Fibroblast of skin of back (primary cell): ENCODE data around the gene HIVEP1.
"Not testable (repeated sequence)": the region's sequence is repeated elsewhere in the genome, so short reads cannot be mapped to it uniquely, and the experiment has no call there.

ENCODE experiments used
- DNase-seq: peaks from one replicate; pipeline ENCODE4 v3.0.0-alpha.2; 2013

The HIVEP1 gene

GRCh38 chr6:12163149-12163548 lies 151.0 kb downstream of the HIVEP1 start:
- no peak for DNase-seq

DNA sequence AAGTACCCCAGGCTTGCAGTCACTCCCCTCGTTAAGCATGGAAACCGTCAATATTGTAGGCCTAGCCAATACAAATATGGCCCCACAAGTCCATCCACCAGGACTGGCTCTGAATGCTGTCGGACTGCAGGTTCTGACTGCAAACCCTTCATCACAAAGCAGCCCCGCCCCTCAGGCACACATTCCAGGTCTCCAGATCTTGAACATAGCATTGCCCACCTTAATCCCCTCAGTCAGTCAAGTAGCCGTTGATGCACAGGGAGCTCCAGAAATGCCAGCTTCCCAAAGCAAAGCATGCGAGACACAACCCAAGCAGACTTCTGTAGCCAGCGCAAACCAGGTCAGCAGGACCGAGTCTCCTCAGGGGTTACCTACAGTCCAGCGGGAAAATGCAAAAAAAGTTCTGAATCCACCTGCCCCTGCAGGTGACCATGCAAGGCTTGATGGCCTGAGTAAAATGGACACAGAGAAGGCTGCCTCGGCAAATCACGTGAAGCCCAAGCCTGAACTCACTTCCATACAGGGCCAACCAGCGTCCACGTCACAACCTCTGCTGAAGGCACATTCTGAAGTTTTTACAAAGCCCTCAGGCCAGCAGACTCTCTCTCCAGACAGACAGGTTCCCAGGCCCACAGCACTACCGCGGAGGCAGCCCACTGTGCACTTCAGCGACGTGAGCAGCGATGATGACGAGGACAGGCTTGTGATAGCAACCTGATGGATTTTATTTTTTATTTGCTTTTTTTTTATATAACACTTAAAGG lies 151.8 kb downstream of the HIVEP1 start:
- no peak for DNase-seq

- DNase-seq = no peak
Observed at GRCh38 chr6:12164508-12164770, 152.3 kb downstream of the HIVEP1 start.

DNA sequence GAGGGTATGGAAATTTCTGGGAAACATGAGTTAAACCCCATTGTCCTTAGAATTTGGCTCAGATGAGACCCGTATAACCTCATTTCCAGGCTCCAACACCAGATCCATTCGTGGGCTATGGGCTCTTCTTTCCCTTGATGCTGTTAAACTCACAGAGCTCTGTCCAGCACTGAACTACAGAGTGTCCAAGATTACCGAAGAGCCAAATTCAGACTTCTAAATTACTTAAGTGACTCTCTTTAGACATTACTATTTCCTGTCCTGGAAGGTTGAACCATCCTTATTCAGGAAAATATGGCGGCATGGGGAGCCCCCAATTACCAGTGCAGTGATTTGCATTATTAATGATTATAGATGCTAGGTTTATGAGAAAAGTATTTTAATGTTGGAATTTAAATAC lies 153.2 kb downstream of the HIVEP1 start:
- DNase-seq = no peak

DNA sequence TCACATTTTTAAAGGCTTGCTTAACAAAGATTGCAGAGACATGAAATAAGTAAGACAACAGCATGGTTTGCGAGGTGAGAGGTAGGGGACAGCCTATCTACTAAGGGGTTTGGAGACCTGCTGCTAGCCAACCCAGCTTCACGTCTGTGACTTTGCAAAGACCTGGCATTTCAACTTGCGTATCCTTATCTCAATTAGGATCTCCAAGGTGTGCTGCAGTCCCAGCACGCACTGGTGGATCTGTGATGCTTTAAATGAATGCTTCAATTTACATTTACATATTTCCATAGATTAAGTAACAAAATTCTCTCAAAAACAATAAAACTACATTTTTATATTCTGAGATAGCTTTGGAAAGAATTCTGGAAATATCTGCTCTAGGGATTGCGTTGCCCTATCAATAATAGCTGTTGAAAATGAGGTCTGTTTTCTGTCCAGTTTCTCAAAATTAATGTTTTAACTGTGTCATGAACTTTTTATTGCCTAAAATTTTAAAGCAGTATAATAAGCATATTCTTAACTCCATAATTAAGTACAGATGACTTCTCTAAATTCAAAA lies 153.7 kb downstream of the HIVEP1 start:
- no peak for DNase-seq

DNA sequence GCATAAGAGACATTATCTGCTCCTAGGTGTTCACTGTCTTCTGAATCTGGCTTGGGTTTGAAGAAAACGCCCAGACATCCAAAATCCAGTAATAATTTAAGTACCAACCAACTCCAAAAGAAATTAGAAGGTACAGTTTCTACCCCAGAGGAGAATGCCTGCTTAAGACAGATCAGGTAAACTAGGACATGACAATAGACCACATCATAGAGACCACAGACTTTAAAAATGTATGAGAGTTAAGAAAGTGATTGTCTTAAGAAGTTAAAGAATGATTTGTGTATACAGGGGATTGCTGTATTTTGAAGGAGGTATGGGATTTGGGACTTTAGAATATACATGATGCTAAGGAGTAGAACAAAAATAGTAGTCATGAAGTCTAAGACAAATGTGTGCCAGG lies 157.3 kb downstream of the HIVEP1 start:
- no peak for DNase-seq

DNA sequence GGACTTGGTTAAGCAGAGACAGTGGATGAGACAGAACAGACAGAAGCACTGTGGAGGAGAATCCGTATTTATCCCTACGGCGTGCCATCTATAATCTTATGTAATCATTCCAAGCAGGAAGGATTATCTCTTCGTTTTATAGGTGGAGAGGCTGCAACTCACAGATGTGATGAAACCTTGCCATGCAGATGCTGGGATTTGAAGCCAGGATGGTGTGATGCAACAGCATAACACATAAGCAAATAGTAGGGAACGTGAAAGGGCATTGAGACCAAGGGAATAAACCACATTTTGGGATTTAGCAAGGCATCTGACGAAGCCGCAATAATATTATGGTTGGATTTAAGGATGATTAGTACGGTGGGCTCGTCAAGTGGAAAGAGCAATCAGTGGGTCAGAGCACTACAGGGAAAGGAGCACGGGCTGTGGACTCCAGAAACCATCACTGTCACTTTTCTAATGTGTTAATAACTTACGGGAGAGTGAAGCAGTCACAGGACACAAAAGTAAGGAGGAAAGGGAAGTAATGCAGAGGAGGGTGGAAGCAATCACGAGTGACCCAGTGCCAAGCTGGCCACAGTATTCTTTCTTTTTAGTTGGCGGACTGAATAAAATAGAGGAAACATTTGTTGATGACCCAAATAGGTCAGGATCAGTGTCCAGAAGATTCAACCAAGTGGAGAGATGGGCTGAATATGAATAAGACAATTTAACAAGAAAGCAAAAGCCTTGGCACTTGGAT lies 158.4 kb downstream of the HIVEP1 start:
- no peak for DNase-seq

DNA sequence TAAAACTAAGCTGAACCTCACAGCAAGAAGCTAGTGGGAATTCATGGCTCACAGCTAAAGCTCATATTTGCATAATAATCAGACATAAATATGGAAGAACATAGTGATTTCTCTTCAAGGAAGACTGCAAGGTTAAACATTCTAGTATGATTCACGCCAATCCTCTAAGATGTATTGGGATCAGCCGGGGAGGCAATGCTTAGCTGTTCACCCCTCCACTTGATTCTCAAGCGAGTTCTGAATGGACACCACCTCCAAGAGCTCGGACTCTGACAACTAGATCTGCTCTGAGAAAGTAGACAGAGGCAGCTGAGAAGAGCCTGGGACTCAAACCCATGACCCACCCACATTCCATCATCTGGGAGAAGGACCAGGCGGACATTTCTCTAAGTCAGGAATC lies 159.6 kb downstream of the HIVEP1 start:
- no peak for DNase-seq

DNA sequence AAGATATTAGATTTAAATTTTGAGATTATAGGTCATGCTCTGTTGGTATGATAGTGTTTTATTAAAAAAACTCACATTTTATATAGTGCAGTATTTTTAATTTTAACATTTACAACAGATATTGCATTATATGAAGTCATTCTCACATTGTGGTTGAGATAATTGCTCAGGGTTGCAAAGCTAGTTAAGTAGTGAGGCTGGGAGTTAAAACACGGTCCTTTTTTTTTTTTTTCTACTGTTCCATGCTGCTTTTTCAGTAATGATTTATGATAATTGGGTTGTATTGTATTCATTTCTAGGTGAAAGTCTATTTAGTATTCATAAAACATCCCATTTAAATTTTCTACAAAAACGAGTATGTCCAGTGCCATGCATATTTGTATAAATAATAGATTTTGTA lies 160.5 kb downstream of the HIVEP1 start:
- no peak for DNase-seq

- DNase-seq = no peak
Observed at GRCh38 chr6:12173181-12173580, 161.1 kb downstream of the HIVEP1 start.

DNA sequence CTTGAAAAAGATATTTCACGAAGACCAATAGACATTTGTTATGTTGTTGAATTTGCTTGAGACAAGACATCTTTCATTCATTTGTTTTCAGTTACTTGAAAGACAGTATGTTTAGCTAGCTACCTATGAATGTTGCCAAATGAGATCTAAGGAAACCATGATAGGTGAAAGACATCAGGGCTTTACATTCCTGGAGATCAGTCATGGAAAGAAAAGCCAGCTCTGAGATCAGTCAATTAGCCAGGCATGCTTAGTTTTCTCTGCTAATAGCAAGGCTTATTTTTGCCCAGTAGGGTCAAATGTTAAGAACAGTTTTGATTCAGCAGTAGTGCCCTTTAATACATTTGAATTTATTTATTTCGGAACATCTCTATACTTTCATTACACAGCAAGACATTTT lies 161.5 kb downstream of the HIVEP1 start:
- no peak for DNase-seq

GRCh38 chr6:12174878-12175277 lies 162.8 kb downstream of the HIVEP1 start:
- peak; percentile 58 for DNase-seq

- DNase-seq = no peak
Observed at GRCh38 chr6:12175626-12176025, 163.5 kb downstream of the HIVEP1 start.

DNA sequence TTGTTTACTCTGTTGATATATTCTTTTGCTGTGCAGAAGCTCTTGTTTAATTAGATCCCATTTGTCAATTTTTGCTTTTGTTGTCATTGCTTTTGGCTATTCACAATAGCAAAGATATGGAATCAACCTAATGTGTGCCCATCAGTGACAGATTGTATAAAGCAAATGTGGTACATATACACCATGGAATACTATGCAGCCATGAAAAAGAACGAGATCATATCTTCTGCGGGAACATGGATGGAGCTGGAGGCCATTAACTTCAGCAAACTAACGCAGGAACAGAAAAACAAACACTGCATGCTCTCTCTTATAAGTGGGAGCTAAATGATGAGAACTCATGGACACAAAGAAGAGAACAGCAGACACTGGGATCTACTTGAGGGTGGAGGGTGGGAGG lies 164.7 kb downstream of the HIVEP1 start:
- DNase-seq = not testable (repeated sequence)

GRCh38 chr6:12178521-12178920 lies 166.4 kb downstream of the HIVEP1 start:
- no peak for DNase-seq

DNA sequence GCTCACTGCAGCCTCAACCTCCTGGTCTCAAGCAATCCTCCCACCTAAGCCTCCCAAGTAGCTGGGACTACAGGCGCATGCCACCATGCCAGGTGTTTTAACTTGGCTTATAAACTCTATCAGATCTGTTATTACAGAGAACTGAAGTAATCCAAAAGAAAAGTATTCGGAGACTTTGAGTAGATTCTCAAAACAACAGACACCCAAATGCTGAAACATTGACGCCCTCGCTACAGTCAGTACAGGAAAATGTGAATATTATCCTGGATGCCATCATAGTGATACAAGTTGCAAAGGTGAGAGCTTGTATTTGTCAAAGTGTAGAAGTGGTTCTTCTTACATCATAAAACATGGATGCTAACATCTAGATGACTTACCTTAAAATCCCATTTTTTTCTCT lies 169.4 kb downstream of the HIVEP1 start:
- DNase-seq = no peak

DNA sequence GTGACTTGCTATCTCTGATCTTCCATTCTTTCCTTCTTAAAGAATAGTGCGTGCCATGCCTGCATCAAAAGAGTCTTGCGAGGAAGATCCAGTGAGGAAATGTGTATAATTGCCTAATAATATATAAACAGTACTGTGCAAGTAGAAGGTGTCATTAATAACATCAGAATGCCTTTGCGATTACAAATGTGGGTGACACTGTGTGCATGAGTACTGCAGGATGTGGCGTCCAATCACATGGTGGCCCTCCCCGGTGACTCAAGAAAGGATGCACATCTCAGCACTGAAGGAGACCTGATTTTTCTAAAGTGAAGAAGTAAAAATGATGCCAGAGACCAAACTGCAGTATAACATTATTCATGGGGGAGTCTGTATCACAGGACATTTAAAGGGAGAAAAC lies 170.6 kb downstream of the HIVEP1 start:
- DNase-seq = peak; percentile 75

- no peak for DNase-seq
Observed at GRCh38 chr6:12185081-12185673, 173.1 kb downstream of the HIVEP1 start.

DNA sequence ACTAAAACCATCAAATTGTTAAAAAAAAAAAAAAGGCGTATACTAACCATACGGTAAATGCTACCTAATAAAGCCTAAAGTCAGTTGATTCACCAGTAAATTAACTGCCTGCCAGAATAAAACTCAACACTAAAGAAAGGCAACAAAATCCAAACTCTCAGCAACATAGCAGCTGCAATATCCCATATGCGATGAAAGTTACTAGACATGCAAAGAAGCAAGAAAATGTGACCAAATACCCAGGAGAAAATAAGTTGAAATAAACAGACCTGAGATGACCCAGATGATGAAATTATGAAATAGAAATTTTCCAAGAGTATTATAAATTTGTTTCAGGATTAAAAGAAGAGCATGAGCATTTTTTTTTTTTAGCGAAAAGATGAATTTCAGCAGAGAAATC lies 174.4 kb downstream of the HIVEP1 start:
- DNase-seq = no peak

GRCh38 chr6:12189150-12189549 lies 177.0 kb downstream of the HIVEP1 start:
- no peak for DNase-seq

DNA sequence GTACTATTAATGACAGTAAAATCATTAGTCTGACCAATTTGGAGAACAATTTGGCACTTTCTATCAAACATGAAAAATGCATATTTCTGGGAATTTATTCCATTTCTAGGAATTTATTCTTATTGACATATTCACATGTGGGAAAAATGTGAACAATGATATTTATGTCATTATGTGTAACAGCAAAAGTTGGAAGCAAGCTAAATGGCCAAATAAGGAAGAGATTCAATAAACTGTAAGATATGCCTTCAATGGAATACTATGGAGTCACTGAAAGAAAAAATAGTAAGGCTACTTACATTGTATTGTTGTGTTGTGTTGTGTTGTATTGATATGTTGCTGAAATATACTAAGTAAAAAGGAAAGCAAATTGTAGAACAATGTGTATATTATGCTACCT lies 177.5 kb downstream of the HIVEP1 start:
- DNase-seq = peak; percentile 84

DNA sequence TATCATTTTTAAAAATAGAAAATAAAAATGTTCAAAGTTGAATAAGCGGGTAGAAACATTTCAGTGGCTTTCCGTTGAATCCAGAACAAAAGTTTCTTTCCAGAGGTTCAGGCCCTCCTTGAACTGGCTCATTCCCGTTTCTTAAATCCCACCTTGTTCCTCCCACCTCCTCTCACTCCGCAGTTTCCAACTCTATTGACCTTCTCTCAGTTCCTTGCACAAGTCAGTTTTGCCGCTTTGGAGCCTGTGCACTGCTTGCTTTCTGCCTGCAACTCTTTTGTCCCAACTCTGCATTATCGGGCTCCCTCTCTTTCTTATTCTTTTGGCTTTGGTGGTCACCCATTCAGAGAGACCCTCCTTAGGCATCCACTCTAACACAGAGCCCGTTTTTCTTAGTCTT lies 178.1 kb downstream of the HIVEP1 start:
- no peak for DNase-seq

DNA sequence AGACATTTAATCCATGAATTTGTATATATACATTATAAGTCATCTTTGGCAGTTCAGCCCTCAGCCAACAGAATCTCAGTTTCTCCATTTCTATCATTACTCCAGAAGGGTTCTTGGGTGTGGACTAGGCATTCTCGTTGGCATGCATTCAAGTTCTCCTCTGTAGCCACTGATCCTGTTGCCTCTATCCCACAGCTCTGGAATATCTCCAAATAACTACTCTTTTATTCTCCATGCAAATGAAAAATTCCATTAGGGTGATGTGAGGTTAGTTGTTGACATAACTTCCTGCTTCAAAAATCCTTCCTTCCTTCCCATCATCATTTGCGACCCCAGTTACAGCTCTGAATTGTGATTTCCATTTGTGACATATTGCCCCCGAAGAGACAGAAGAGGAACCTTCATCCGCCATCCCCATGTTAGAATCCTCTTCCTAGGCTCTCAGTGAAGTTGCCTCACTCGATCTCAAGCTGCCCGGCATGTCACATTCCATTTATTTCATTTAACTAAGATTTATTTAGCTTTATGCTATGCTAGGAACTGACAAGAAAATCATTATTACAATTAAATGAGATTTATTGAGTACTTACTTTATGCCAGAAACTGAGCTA lies 184.3 kb downstream of the HIVEP1 start:
- peak; percentile 94 for DNase-seq
